Mesodermal cell (in vitro differentiated cells): ENCODE results near the gene SCEL. TPM values are rescaled to one million over a fixed set of nuclear protein-coding genes. Genes with fewer than 3 reads are reported as not detected.

Experiments used
- H3K27ac ChIP-seq: 2 replicates; pipeline ENCODE4 v1.7.0; 2013; ENCODE audit warnings: mild to moderate bottlenecking, low read depth, low read length, moderate library complexity; ENCODE audit not compliant: severe bottlenecking
- H3K36me3 ChIP-seq: 2 replicates; pipeline ENCODE4 v1.7.1; 2013; ENCODE audit warnings: mild to moderate bottlenecking, low read length, moderate library complexity; ENCODE audit not compliant: control insufficient read depth, insufficient read depth
- H3K4me1 ChIP-seq: one replicate; pipeline ENCODE4 v1.7.1; 2013; ENCODE audit warnings: mild to moderate bottlenecking, low read length; ENCODE audit not compliant: insufficient read depth, control insufficient read depth, poor library complexity, severe bottlenecking
- H3K4me3 ChIP-seq: 2 replicates; pipeline ENCODE4 v1.7.0; 2013; ENCODE audit warnings: low read length, control low read depth, mild to moderate bottlenecking; ENCODE audit not compliant: insufficient read depth, poor library complexity, severe bottlenecking; ENCODE audit errors: extremely low read depth
- H3K9me3 ChIP-seq: 2 replicates; pipeline ENCODE4 v1.7.1; 2013; ENCODE audit warnings: mild to moderate bottlenecking, low read length, moderate library complexity; ENCODE audit not compliant: control insufficient read depth
- WGBS, 2 experiments: methylation state at CpG; one replicate each; pipeline ENCODE4 v1.1.5; 2013; ENCODE audit warnings: missing lambda C conversion rate in 2 of 2; ENCODE audit not compliant: insufficient coverage in 2 of 2; 5-methylcytosine and 5-hydroxymethylcytosine counted together
- polyA plus RNA-seq, 2 experiments: library from polyadenylated mRNA; stranded (reverse); fragments of 50-300 nt; gene quantifications; one replicate each; pipeline ENCODE4 v1.2.3, GENCODE V29; 2013

The SCEL gene
- not detected for polyA plus RNA-seq (2013, experiment 1 of 2)
- not detected for polyA plus RNA-seq (2013, experiment 2 of 2)

- H3K9me3 ChIP-seq, result no peaks in the 10 kb centered on the region
- H3K4me1 ChIP-seq, result no peaks in the 10 kb centered on the region
- no peak within 1 kb of the TSS for H3K4me3 ChIP-seq
- H3K27ac ChIP-seq, result no peak within 1 kb of the TSS
- no peaks in the 10 kb centered on the region for H3K36me3 ChIP-seq
- 86% methylated on average over 1 of the region's 1 CpG; no CpG with 5 or more reads in 1 of the 2 experiments for WGBS, 2 experiments
These were observed at the start of gene SCEL for GRCh38 chr13:77535448-77535847. Gene SCEL, plus strand, starts transcription at chr13:77535706. Its CDS starts 20,170 bp downstream, at chr13:77555876.

- WGBS, 2 experiments, result 83% methylated on average over 1 of the region's 4 CpGs; no CpG with 5 or more reads in 1 of the 2 experiments
- Histone ChIP-seq H3K4me1 (no peaks in the 10 kb centered on the region), H3K9me3 (no peaks in the 10 kb centered on the region), H3K27ac (no peak overlapping the region), H3K4me3 (no peak overlapping the region), H3K36me3 (no peaks in the 10 kb centered on the region)
These were observed 45.8 kb upstream of the SCEL start for GRCh38 chr13:77489566-77490337.

GRCh38 chr13:77492982-77493381, 42.5 kb upstream of the SCEL start:
- Histone ChIP-seq H3K4me1 (no peaks in the 10 kb centered on the region), H3K4me3 (no peak overlapping the region), H3K36me3 (no peaks in the 10 kb centered on the region), H3K9me3 (no peaks in the 10 kb centered on the region), H3K27ac (no peak overlapping the region)
- WGBS, 2 experiments, result no CpG with 5 or more reads among the region's 1 CpG

GRCh38 chr13:77494226-77494625, 41.3 kb upstream of the SCEL start:
- Histone ChIP-seq H3K9me3 (no peaks in the 10 kb centered on the region), H3K4me3 (no peak overlapping the region), H3K4me1 (no peaks in the 10 kb centered on the region), H3K36me3 (no peaks in the 10 kb centered on the region), H3K27ac (no peak overlapping the region)
- WGBS, 2 experiments, result no CpG with 5 or more reads among the region's 3 CpGs

GRCh38 chr13:77497350-77497749, 38.2 kb upstream of the SCEL start:
- Histone ChIP-seq H3K36me3 (no peaks in the 10 kb centered on the region), H3K4me3 (no peak overlapping the region)
- WGBS, 2 experiments, result 67 to 78% methylated on average over 1 to 3 of the region's 3 CpGs

GRCh38 chr13:77497835-77498234, 37.7 kb upstream of the SCEL start:
- no peaks in the 10 kb centered on the region for H3K36me3 ChIP-seq
- H3K4me3 ChIP-seq, result no peak overlapping the region
- H3K27ac ChIP-seq, result no peak overlapping the region
- no peaks in the 10 kb centered on the region for H3K4me1 ChIP-seq
- H3K9me3 ChIP-seq, result no peaks in the 10 kb centered on the region

More at GRCh38 chr13:77497350-77497749, 38.2 kb upstream of the SCEL start:
- Histone ChIP-seq H3K4me1 (no peaks in the 10 kb centered on the region), H3K27ac (no peak overlapping the region), H3K9me3 (no peaks in the 10 kb centered on the region)

GRCh38 chr13:77502104-77502720, 33.3 kb upstream of the SCEL start:
- WGBS, 2 experiments, result 92 to 100% methylated on average over 1 to 3 of the region's 4 CpGs
- no peaks in the 10 kb centered on the region for H3K9me3 ChIP-seq
- H3K4me1 ChIP-seq, result no peaks in the 10 kb centered on the region
- no peak overlapping the region for H3K4me3 ChIP-seq
- no peak overlapping the region for H3K27ac ChIP-seq
- no peaks in the 10 kb centered on the region for H3K36me3 ChIP-seq

- H3K4me1 ChIP-seq, result no peaks in the 10 kb centered on the region
- no peak overlapping the region for H3K4me3 ChIP-seq
- H3K9me3 ChIP-seq, result no peaks in the 10 kb centered on the region
- H3K36me3 ChIP-seq, result no peaks in the 10 kb centered on the region
- no peak overlapping the region for H3K27ac ChIP-seq
- 72% methylated on average over 2 to 3 of the region's 5 CpGs for whole genome bisulfite sequencing, 2 experiments
These were observed 32.1 kb upstream of the SCEL start for GRCh38 chr13:77503398-77503797.

GRCh38 chr13:77506874-77507273, 28.6 kb upstream of the SCEL start:
- H3K9me3 ChIP-seq, result no peaks in the 10 kb centered on the region
- H3K27ac ChIP-seq, result no peak overlapping the region
- H3K4me1 ChIP-seq, result no peaks in the 10 kb centered on the region
- H3K4me3 ChIP-seq, result no peak overlapping the region
- WGBS, 2 experiments, result 80% methylated on average over 1 of the region's 3 CpGs; no CpG with 5 or more reads in 1 of the 2 experiments
- no peaks in the 10 kb centered on the region for H3K36me3 ChIP-seq

GRCh38 chr13:77507931-77508776, 27.4 kb upstream of the SCEL start:
- H3K27ac ChIP-seq, result no peak overlapping the region
- H3K4me3 ChIP-seq, result no peak overlapping the region
- no peaks in the 10 kb centered on the region for H3K9me3 ChIP-seq
- no peaks in the 10 kb centered on the region for H3K36me3 ChIP-seq
- WGBS, 2 experiments, result 92% methylated on average over 2 to 4 of the region's 5 CpGs
- no peaks in the 10 kb centered on the region for H3K4me1 ChIP-seq
